HepG2 (cell line): ENCODE measurements around the gene CAND2. TPM values are rescaled to one million over a fixed set of nuclear protein-coding genes. Genes with fewer than 3 reads are reported as not detected.

Experiments
- ATAC-seq: fragments of 200-7000 bp; cut with Tn5 transposase; 3 replicates; pipeline ENCODE4 v1.9.1; 2020; ENCODE audit warnings: mild to moderate bottlenecking, moderate library complexity
- BruUV-seq: library from RNA; stranded (reverse); fragments of 400-500 nt; replicated peaks from 2 replicates; lab custom pipeline; 2021; lab: Mats Ljungman, UMichigan
- CTCF ChIA-PET: fragments of 300-600 bp; formaldehyde crosslinking; extraction: SDS; loops from one replicate; lab custom pipeline; 2021; ENCODE audit warnings: low total read pairs, inconsistent platforms, low intra/inter-chr PET ratio; lab: Yijun Ruan, JAX
- POLR2A ChIA-PET: fragments of 350-600 bp; sonication (Branson Sonifier 250); formaldehyde crosslinking; loops from one replicate; lab custom pipeline; 2020; ENCODE audit warnings: antibody characterized with exemption, inconsistent platforms; lab: Yijun Ruan, JAX
- DNase-seq: peaks from one replicate; pipeline ENCODE4 v3.0.0-alpha.2; 2015; ENCODE audit warnings: low spot score
- FAIRE-seq: peaks from 3 replicates; lab custom pipeline; 2011; peaks lifted over from hg19 to GRCh38; lab: Jason Lieb, UNC
- H2AFZ ChIP-seq: one replicate; pipeline ENCODE4 v1.6.1; 2011; ENCODE audit warnings: low read length, inconsistent platforms
- H3K27ac ChIP-seq: fragments of 300-600 bp; 3 replicates; pipeline ENCODE4 v1.8.0; 2011; ENCODE audit warnings: mixed run types, mild to moderate bottlenecking, mixed read lengths, low read length, inconsistent platforms; ENCODE audit not compliant: insufficient read depth; ENCODE audit errors: extremely low read length
- H3K27me3 ChIP-seq, 2 experiments: fragments of 200-600 bp in 1 of 2; 2 replicates in 1 of 2; 3 replicates in 1 of 2; pipeline versions ENCODE4 v1.6.0 to v1.8.0; 2011; ENCODE audit warnings: low read length in 2 of 2, mild to moderate bottlenecking in 2 of 2, moderate library complexity in 2 of 2, inconsistent platforms in 1 of 2; ENCODE audit not compliant: insufficient read depth in 2 of 2, control insufficient read depth in 1 of 2
- H3K36me3 ChIP-seq, 2 experiments: fragments of 200-600 bp in 1 of 2; replicated peaks in 1 of 2; 2 replicates in 1 of 2; 3 replicates in 1 of 2; pipeline versions ENCODE4 v1.5.1 to v1.8.0; 2011; ENCODE audit warnings: low read length in 2 of 2, inconsistent platforms in 1 of 2; ENCODE audit not compliant: insufficient read depth in 2 of 2, control insufficient read depth in 1 of 2
- H3K4me1 ChIP-seq: 2 replicates; pipeline ENCODE4 v1.5.1; 2012; ENCODE audit warnings: low read length, inconsistent platforms; ENCODE audit not compliant: insufficient read depth
- H3K4me2 ChIP-seq: 2 replicates; pipeline ENCODE4 v1.6.0; 2011; ENCODE audit warnings: low read depth, low read length, inconsistent platforms
- H3K4me3 ChIP-seq, 3 experiments: fragments of 200-600 bp in 1 of 3; sonication (generic), shearing (Covaris generic) in 1 of 3; replicated peaks in 1 of 3; 2 replicates each; pipeline ENCODE4 v1.5.1; 2011 to 2016; ENCODE audit warnings: low read length in 3 of 3, inconsistent platforms in 2 of 3, low read depth in 2 of 3, mild to moderate bottlenecking in 2 of 3, control low read depth in 1 of 3, mixed read lengths in 1 of 3; ENCODE audit not compliant: insufficient read depth in 1 of 3
- H3K79me2 ChIP-seq: one replicate; pipeline ENCODE4 v1.6.1; 2011; ENCODE audit warnings: low read length, inconsistent platforms; ENCODE audit not compliant: insufficient read depth
- H3K9ac ChIP-seq: 2 replicates; pipeline ENCODE4 v1.6.0; 2011; ENCODE audit warnings: mild to moderate bottlenecking, low read depth, low read length, inconsistent platforms; ENCODE audit not compliant: insufficient read depth
- H3K9me3 ChIP-seq: 2 replicates; pipeline ENCODE4 v1.5.1; 2012; ENCODE audit warnings: mild to moderate bottlenecking, low read length
- H4K20me1 ChIP-seq: 2 replicates; pipeline ENCODE4 v1.6.0; 2011; ENCODE audit warnings: inconsistent platforms, mild to moderate bottlenecking, low read length, moderate library complexity; ENCODE audit not compliant: insufficient read depth
- ZNF556 ChIP-seq: sonication (generic); formaldehyde crosslinking; IDR thresholded peaks from 2 replicates; pipeline ENCODE4 v1.4.0; 2020; ENCODE audit warnings: mild to moderate bottlenecking, missing genetic modification reagents, borderline replicate concordance
- WGBS: methylation state at CpG from one replicate; pipeline ENCODE4 v1.1.6; 2017; ENCODE audit warnings: low lambda C conversion rate; 5-methylcytosine and 5-hydroxymethylcytosine counted together
- in situ Hi-C: cut with HindIII; loops from 2 replicates; pipeline ENCODE4 v1.10.0; 2017; ENCODE audit warnings: low pct_unique_long_range_greater_than_20kb; ENCODE audit not compliant: extremely low pct_ligation_motif_present
- intact Hi-C: fragments of 100-400 bp; cut with micrococcal nuclease; formaldehyde crosslinking; loops from one replicate; pipeline ENCODE4 v1.10.0; 2022; ENCODE audit not compliant: unreplicated experiment
- polyA plus RNA-seq, 8 experiments: library from polyadenylated mRNA; depleted of rRNA in 3 of 8; stranded (reverse) in 7 of 8; unstranded in 1 of 8; fragments of >200 nt; fragmentation: Illumina TruSeq in 4 of 8; extraction: Trizol in 4 of 8; gene quantifications; 2 replicates each; pipeline versions ENCODE4 v1.2.1 to v1.2.3, GENCODE V29; 2011 to 2016; ENCODE audit warnings: low read depth in 4 of 8, missing spikeins in 1 of 8, mixed read lengths in 1 of 8; ENCODE audit not compliant: insufficient read depth in 1 of 8
- total RNA-seq, 5 experiments: library from RNA; depleted of rRNA; stranded (reverse); fragments of >200 nt; fragmentation: Illumina TruSeq; extraction: Trizol; gene quantifications; 2 replicates each; pipeline ENCODE4 v1.2.3, GENCODE V29; 2016; ENCODE audit warnings: low read depth in 1 of 5
- TF ChIP-seq, protein P1 (sequence below): sonication (generic); formaldehyde crosslinking; IDR thresholded peaks from 2 replicates; pipeline ENCODE4 v1.5.0; 2020; ENCODE audit warnings: mild to moderate bottlenecking, missing genetic modification reagents, moderate library complexity
- TF ChIP-seq, protein P2 (sequence below): sonication (generic); formaldehyde crosslinking; IDR thresholded peaks from 2 replicates; pipeline ENCODE4 v1.4.0; 2020; ENCODE audit warnings: missing genetic modification reagents
- TF ChIP-seq, protein P3 (sequence below): sonication (generic); formaldehyde crosslinking; IDR thresholded peaks from 2 replicates; pipeline ENCODE4 v1.5.0; 2020; ENCODE audit warnings: missing genetic modification reagents

CAND2 gene
- total and polyA plus RNA-seq, 2 of the 13 experiments (the other 11 are each of a cell fraction or from before 2014, with no cell fraction given): 0.01 TPM; not detected in 1

DNA sequence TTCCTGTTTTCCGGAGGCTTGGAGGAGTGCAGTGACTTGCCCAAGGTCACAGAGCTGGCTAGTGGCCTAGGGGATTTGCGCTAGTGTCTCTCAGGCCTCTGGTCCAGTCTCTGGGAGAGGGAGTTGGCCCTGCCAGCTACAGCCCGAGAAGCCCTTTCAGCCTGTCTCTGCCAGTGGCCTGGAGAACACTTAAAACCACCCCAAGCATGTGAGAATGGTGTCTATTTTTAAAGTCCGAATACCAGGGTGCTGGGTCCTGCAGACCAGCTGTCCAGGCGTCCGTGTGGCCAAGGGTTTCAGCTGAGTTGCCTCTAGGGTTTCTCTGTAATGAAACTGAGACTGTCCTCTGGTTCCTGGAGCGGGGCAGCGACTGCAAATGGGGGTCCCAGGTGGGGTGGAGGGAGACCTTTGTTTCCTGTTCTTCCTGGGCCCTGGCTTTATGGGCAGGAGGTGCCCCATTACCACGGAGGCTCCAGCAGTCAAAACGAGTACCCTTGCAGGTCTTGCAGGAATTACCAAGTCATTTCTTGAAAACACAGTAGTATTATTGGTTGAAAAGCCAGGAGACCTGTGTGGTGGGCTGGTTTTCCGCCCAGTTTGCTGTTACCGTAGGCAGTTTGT lies 2.2 kb downstream of the CAND2 start:
- Histone ChIP-seq H3K9ac (no peak overlapping the region), H4K20me1 (no peaks in the 10 kb centered on the region), H3K27ac (no peak overlapping the region), H3K79me2 (no peaks in the 10 kb centered on the region), H3K36me3 (no peaks in the 10 kb centered on the region), H3K27me3 (peaks cover 0 to 33% of the 10 kb centered on the region in 2 experiments; a peak in 2 of 5 replicates), H3K4me3 (no peak overlapping the region), H3K9me3 (no peaks in the 10 kb centered on the region), H3K4me2 (no peak overlapping the region), H2AFZ (no peak overlapping the region), H3K4me1 (no peaks in the 10 kb centered on the region)
- no TSS peak for BruUV-seq
- intact Hi-C loops: no loop called here
- POLR2A ChIA-PET: no interaction called here
- CTCF ChIA-PET: no interaction called here
- TF ChIP-seq, protein P1, sequence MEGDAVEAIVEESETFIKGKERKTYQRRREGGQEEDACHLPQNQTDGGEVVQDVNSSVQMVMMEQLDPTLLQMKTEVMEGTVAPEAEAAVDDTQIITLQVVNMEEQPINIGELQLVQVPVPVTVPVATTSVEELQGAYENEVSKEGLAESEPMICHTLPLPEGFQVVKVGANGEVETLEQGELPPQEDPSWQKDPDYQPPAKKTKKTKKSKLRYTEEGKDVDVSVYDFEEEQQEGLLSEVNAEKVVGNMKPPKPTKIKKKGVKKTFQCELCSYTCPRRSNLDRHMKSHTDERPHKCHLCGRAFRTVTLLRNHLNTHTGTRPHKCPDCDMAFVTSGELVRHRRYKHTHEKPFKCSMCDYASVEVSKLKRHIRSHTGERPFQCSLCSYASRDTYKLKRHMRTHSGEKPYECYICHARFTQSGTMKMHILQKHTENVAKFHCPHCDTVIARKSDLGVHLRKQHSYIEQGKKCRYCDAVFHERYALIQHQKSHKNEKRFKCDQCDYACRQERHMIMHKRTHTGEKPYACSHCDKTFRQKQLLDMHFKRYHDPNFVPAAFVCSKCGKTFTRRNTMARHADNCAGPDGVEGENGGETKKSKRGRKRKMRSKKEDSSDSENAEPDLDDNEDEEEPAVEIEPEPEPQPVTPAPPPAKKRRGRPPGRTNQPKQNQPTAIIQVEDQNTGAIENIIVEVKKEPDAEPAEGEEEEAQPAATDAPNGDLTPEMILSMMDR (CRISPR knock-in tag): no peak
- TF ChIP-seq, protein P2, sequence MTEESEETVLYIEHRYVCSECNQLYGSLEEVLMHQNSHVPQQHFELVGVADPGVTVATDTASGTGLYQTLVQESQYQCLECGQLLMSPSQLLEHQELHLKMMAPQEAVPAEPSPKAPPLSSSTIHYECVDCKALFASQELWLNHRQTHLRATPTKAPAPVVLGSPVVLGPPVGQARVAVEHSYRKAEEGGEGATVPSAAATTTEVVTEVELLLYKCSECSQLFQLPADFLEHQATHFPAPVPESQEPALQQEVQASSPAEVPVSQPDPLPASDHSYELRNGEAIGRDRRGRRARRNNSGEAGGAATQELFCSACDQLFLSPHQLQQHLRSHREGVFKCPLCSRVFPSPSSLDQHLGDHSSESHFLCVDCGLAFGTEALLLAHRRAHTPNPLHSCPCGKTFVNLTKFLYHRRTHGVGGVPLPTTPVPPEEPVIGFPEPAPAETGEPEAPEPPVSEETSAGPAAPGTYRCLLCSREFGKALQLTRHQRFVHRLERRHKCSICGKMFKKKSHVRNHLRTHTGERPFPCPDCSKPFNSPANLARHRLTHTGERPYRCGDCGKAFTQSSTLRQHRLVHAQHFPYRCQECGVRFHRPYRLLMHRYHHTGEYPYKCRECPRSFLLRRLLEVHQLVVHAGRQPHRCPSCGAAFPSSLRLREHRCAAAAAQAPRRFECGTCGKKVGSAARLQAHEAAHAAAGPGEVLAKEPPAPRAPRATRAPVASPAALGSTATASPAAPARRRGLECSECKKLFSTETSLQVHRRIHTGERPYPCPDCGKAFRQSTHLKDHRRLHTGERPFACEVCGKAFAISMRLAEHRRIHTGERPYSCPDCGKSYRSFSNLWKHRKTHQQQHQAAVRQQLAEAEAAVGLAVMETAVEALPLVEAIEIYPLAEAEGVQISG (CRISPR knock-in tag): no peak
- TF ChIP-seq ZNF556 (CRISPR knock-in tag): no peak
- TF ChIP-seq, protein P3, sequence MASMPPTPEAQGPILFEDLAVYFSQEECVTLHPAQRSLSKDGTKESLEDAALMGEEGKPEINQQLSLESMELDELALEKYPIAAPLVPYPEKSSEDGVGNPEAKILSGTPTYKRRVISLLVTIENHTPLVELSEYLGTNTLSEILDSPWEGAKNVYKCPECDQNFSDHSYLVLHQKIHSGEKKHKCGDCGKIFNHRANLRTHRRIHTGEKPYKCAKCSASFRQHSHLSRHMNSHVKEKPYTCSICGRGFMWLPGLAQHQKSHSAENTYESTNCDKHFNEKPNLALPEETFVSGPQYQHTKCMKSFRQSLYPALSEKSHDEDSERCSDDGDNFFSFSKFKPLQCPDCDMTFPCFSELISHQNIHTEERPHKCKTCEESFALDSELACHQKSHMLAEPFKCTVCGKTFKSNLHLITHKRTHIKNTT (CRISPR knock-in tag): no peak
- WGBS: 54% methylated on average over 4 of the region's 12 CpGs
- no peak for FAIRE-seq
- in situ Hi-C loops: no loop called here
- ATAC-seq: peak; percentile 24; the same call in 1 of the 3 replicates
- DNase-seq: no peak
